Neutrophil (primary cell): ENCODE measurements around the gene MARCOL.

Experiments used
- H3K27ac ChIP-seq: fragments of 200-600 bp; sonication (generic); 2 replicates; pipeline ENCODE4 v1.5.1; 2016; ENCODE audit warnings: mild to moderate bottlenecking, moderate library complexity
- H3K27me3 ChIP-seq: fragments of 200-600 bp; sonication (generic); 2 replicates; pipeline ENCODE4 v1.6.0; 2016; ENCODE audit warnings: mild to moderate bottlenecking
- H3K36me3 ChIP-seq: fragments of 200-600 bp; sonication (generic); 2 replicates; pipeline ENCODE4 v1.5.1; 2017
- H3K4me1 ChIP-seq, 2 experiments: fragments of 200-600 bp in 1 of 2; sonication (generic) in 1 of 2; 1 replicate in 1 of 2; 2 replicates in 1 of 2; pipeline versions ENCODE4 v1.5.1 to v1.6.1; 2013 to 2016; ENCODE audit warnings: low read depth in 1 of 2, low read length in 1 of 2, mild to moderate bottlenecking in 1 of 2, moderate library complexity in 1 of 2; ENCODE audit not compliant: control insufficient read depth in 1 of 2, insufficient read depth in 1 of 2
- H3K4me3 ChIP-seq, 2 experiments: fragments of 200-600 bp in 1 of 2; sonication (generic) in 1 of 2; 1 replicate in 1 of 2; 2 replicates in 1 of 2; pipeline ENCODE4 v1.5.1; 2013 to 2016; ENCODE audit warnings: low read depth in 1 of 2, low read length in 1 of 2, mild to moderate bottlenecking in 1 of 2, moderate library complexity in 1 of 2
- H3K9me3 ChIP-seq: fragments of 200-600 bp; sonication (generic); 2 replicates; pipeline ENCODE4 v1.5.1; 2016
- CTCF ChIP-seq: fragments of 200-600 bp; sonication (generic); IDR thresholded peaks from 2 replicates; pipeline ENCODE4 v1.5.1; 2016; ENCODE audit warnings: antibody characterized with exemption

The MARCOL gene

GRCh38 chr5:148230240-148230639 lies 8.1 kb upstream of the MARCOL start:
- Histone ChIP-seq H3K27me3 (no peaks in the 10 kb centered on the region), H3K4me3 (no peak overlapping the region), H3K36me3 (no peaks in the 10 kb centered on the region), H3K4me1 (no peaks in the 10 kb centered on the region), H3K9me3 (no peaks in the 10 kb centered on the region), H3K27ac (no peak overlapping the region)
- no peak for TF ChIP-seq CTCF

GRCh38 chr5:148237785-148238417 lies 424 bp upstream of the MARCOL start:
- Histone ChIP-seq H3K4me1 (no peaks in the 10 kb centered on the region), H3K27me3 (no peaks in the 10 kb centered on the region), H3K4me3 (no peak overlapping the region), H3K9me3 (no peaks in the 10 kb centered on the region), H3K36me3 (no peaks in the 10 kb centered on the region), H3K27ac (no peak overlapping the region)
- TF ChIP-seq CTCF, result no peak

- Histone ChIP-seq H3K27ac (no peak overlapping the region), H3K4me3 (no peak overlapping the region), H3K4me1 (no peaks in the 10 kb centered on the region), H3K36me3 (no peaks in the 10 kb centered on the region), H3K27me3 (no peaks in the 10 kb centered on the region), H3K9me3 (no peaks in the 10 kb centered on the region)
- TF ChIP-seq CTCF, result no peak
Measured at GRCh38 chr5:148248894-148249293, 10.6 kb downstream of the MARCOL start.

GRCh38 chr5:148255456-148255855 lies 17.1 kb downstream of the MARCOL start:
- H3K27me3 ChIP-seq, result no peaks in the 10 kb centered on the region
- no peak for TF ChIP-seq CTCF
- no peak overlapping the region for H3K4me3 ChIP-seq
- H3K36me3 ChIP-seq, result no peaks in the 10 kb centered on the region
- H3K27ac ChIP-seq, result no peak overlapping the region
- no peaks in the 10 kb centered on the region for H3K9me3 ChIP-seq
- no peaks in the 10 kb centered on the region for H3K4me1 ChIP-seq

GRCh38 chr5:148259288-148259687 lies 21.0 kb downstream of the MARCOL start:
- no peak for TF ChIP-seq CTCF
- Histone ChIP-seq H3K27me3 (no peaks in the 10 kb centered on the region), H3K9me3 (no peaks in the 10 kb centered on the region), H3K36me3 (no peaks in the 10 kb centered on the region), H3K27ac (no peak overlapping the region), H3K4me1 (no peaks in the 10 kb centered on the region), H3K4me3 (no peak overlapping the region)

GRCh38 chr5:148261221-148261620 lies 22.9 kb downstream of the MARCOL start:
- TF ChIP-seq CTCF, result no peak
- H3K36me3 ChIP-seq, result no peaks in the 10 kb centered on the region
- H3K27ac ChIP-seq, result no peak overlapping the region
- no peak overlapping the region for H3K4me3 ChIP-seq
- no peaks in the 10 kb centered on the region for H3K9me3 ChIP-seq
- H3K27me3 ChIP-seq, result no peaks in the 10 kb centered on the region
- no peaks in the 10 kb centered on the region for H3K4me1 ChIP-seq
